HEK293T (cell line): ENCODE data around the gene CXCL8.

Experiments used
- CTCF ChIA-PET: fragments of 350-600 bp; formaldehyde crosslinking; extraction: SDS; loops from one replicate; lab custom pipeline; 2021; ENCODE audit warnings: antibody characterized with exemption, inconsistent platforms; lab: Yijun Ruan, JAX
- POLR2A ChIA-PET: fragments of 350-600 bp; formaldehyde crosslinking; extraction: SDS; loops from one replicate; lab custom pipeline; 2020; ENCODE audit warnings: antibody characterized with exemption, inconsistent platforms; lab: Yijun Ruan, JAX
- DNase-seq: peaks from one replicate; pipeline ENCODE4 v3.0.0; 2012; ENCODE audit warnings: mixed read lengths; ENCODE audit errors: extremely low spot score
- ARNT ChIP-seq: fragments of 450-650 bp; IDR thresholded peaks from 2 replicates; pipeline ENCODE4 v1.6.1; 2017; ENCODE audit warnings: mild to moderate bottlenecking
- BHLHE40 ChIP-seq: fragments of 450-650 bp; IDR thresholded peaks from 2 replicates; pipeline ENCODE4 v1.6.1; 2016; ENCODE audit warnings: mild to moderate bottlenecking, moderate library complexity, borderline replicate concordance
- CTBP1 ChIP-seq: fragments of 450-650 bp; IDR thresholded peaks from 2 replicates; pipeline ENCODE4 v1.6.1; 2016; ENCODE audit warnings: borderline replicate concordance
- ELF4 ChIP-seq: fragments of 450-650 bp; IDR thresholded peaks from 2 replicates; pipeline ENCODE4 v1.6.1; 2017; ENCODE audit warnings: antibody characterized with exemption
- FOXA1 ChIP-seq: fragments of 450-650 bp; IDR thresholded peaks from 2 replicates; pipeline ENCODE4 v1.6.1; 2016; ENCODE audit warnings: mild to moderate bottlenecking
- FOXK2 ChIP-seq: fragments of 450-650 bp; IDR thresholded peaks from 2 replicates; pipeline ENCODE4 v1.6.1; 2016; ENCODE audit warnings: mild to moderate bottlenecking
- FOXM1 ChIP-seq: fragments of 450-650 bp; IDR thresholded peaks from 2 replicates; pipeline ENCODE4 v1.6.1; 2017; ENCODE audit warnings: mild to moderate bottlenecking, borderline replicate concordance
- HDGF ChIP-seq: fragments of 450-650 bp; IDR thresholded peaks from 2 replicates; pipeline ENCODE4 v1.6.1; 2017; ENCODE audit warnings: antibody characterized with exemption, borderline replicate concordance
- L3MBTL2 ChIP-seq: fragments of 450-650 bp; conservative IDR thresholded peaks from 2 replicates; pipeline ENCODE4 v1.6.1; 2016; ENCODE audit warnings: mild to moderate bottlenecking
- LEF1 ChIP-seq: fragments of 450-650 bp; IDR thresholded peaks from 2 replicates; pipeline ENCODE4 v1.6.1; 2017; ENCODE audit warnings: mild to moderate bottlenecking, borderline replicate concordance
- NFRKB ChIP-seq: fragments of 450-650 bp; IDR thresholded peaks from 2 replicates; pipeline ENCODE4 v1.6.1; 2016; ENCODE audit warnings: mild to moderate bottlenecking, moderate library complexity
- PKNOX1 ChIP-seq: fragments of 450-650 bp; IDR thresholded peaks from 2 replicates; pipeline ENCODE4 v1.6.1; 2016
- SP1 ChIP-seq: fragments of 450-650 bp; IDR thresholded peaks from 2 replicates; pipeline ENCODE4 v1.6.1; 2017
- SUZ12 ChIP-seq: fragments of 450-650 bp; IDR thresholded peaks from 2 replicates; pipeline ENCODE4 v1.6.1; 2016; ENCODE audit warnings: mild to moderate bottlenecking
- TARDBP ChIP-seq: fragments of 450-650 bp; IDR thresholded peaks from 2 replicates; pipeline ENCODE4 v1.6.1; 2016
- ZNF384 ChIP-seq: fragments of 450-650 bp; IDR thresholded peaks from 2 replicates; pipeline ENCODE4 v1.6.1; 2016

Gene CXCL8

GRCh38 chr4:73777612-73778011, 37.2 kb downstream of the CXCL8 start:
- TF ChIP-seq BHLHE40 (no peak), ARNT (no peak), TARDBP (no peak), SUZ12 (no peak)
- POLR2A ChIA-PET = no interaction called here
- DNase-seq = no peak
- CTCF ChIA-PET = no interaction called here

DNA sequence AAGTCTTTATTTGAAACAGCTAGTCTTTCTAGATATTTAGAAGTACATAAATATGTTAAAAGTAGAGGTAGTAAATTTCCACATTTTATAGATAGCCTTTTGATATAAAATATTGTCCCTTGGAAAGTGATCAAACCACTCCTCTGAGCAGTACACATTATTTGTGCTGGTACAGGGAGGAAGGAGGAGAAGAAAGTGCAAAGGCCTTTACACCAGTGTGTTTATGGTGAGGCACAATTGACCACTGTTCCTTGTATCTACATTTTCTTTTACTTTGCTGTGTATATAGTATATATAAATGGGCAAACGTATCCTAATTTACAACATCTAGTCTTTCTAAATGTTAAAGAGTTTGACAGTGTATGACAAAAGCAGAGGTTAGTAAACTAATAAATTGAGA, 39.9 kb downstream of the CXCL8 start:
- TF ChIP-seq FOXK2 = no peak
- TF ChIP-seq NFRKB = no peak
- no peak for TF ChIP-seq FOXA1
- no peak for TF ChIP-seq LEF1
- no peak for TF ChIP-seq FOXM1
- no peak for TF ChIP-seq BHLHE40
- no peak for TF ChIP-seq HDGF
- TF ChIP-seq ZNF384 = no peak
- no peak for TF ChIP-seq TARDBP
- TF ChIP-seq PKNOX1 = no peak
- ChIA-PET POLR2A (no interaction called here), CTCF (interaction anchor here (0.6 kb wide), 1 partner anchor 297 kb away, joined by 3 read pairs; no protein-coding TSS in a partner anchor)
- DNase-seq = no peak

DNA sequence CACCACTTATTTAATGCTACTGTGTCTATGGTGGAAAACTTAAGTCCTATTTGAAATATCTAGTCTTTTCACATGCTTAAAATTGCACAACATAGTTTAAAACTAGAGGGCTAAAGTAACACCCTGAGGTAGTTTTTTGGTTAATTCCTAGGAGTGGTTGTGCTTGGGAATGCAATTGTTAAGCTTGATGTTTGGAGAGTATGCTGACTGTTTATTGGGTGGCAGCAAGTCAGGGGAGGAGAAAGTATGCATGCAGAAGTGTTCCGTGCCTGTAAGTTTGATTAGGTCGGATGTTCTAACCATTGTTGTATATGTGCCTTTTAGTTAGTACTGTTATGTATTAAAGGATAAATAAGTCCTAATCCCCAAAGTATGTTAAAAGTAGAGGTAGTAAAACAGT, 40.5 kb downstream of the CXCL8 start:
- no peak for DNase-seq
- ChIA-PET POLR2A (no interaction called here), CTCF (no interaction called here)
- TF ChIP-seq ZNF384 (no peak), ELF4 (no peak), FOXM1 (no peak), SP1 (no peak), TARDBP (no peak), FOXK2 (no peak), CTBP1 (no peak), LEF1 (no peak), NFRKB (no peak), FOXA1 (no peak), L3MBTL2 (no peak), SUZ12 (no peak), PKNOX1 (no peak), BHLHE40 (no peak)

GRCh38 chr4:73788411-73788810, 48.0 kb downstream of the CXCL8 start:
- no peak for TF ChIP-seq BHLHE40
- TF ChIP-seq FOXK2 = no peak
- no peak for TF ChIP-seq FOXM1
- no peak for TF ChIP-seq FOXA1
- no peak for TF ChIP-seq NFRKB
- no peak for TF ChIP-seq CTBP1
- TF ChIP-seq PKNOX1 = no peak
- no peak for TF ChIP-seq HDGF
- DNase-seq = no peak
- ChIA-PET CTCF (no interaction called here), POLR2A (no interaction called here)
